ENCODE measurements around the gene IL33. TPM values are rescaled to one million over a fixed set of nuclear protein-coding genes. Genes with fewer than 3 reads are reported as not detected.

The IL33 gene
- total and polyA plus RNA-seq, 2 of the 8 experiments (the other 6 are each of a cell fraction or from before 2014, with no cell fraction given), result not detected

DNA sequence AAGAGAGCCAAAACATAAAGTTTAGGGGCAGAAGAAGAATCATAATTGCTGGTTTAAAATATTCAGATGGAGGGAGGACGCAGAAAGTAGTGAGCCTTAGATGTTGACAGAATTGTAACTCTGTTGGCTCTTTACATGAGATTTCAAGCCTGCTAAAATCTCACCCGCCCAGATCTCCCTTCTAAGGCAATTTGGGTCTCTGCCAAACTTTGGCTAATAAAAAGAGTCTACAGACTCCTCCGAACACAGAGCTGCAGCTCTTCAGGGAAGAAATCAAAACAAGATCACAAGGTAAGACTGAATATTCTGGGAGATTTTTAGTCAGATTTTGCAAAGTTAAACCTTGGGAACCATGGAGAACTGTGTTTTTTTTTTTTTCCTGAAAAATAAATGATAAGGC lies at the start of gene IL33 (continued):
- no peak for TF ChIP-seq GABPA (IDR thresholded peaks at IDR 0.05; ENCODE audit: borderline replicate concordance, insufficient read depth, low read length)
- TF ChIP-seq, protein P1, sequence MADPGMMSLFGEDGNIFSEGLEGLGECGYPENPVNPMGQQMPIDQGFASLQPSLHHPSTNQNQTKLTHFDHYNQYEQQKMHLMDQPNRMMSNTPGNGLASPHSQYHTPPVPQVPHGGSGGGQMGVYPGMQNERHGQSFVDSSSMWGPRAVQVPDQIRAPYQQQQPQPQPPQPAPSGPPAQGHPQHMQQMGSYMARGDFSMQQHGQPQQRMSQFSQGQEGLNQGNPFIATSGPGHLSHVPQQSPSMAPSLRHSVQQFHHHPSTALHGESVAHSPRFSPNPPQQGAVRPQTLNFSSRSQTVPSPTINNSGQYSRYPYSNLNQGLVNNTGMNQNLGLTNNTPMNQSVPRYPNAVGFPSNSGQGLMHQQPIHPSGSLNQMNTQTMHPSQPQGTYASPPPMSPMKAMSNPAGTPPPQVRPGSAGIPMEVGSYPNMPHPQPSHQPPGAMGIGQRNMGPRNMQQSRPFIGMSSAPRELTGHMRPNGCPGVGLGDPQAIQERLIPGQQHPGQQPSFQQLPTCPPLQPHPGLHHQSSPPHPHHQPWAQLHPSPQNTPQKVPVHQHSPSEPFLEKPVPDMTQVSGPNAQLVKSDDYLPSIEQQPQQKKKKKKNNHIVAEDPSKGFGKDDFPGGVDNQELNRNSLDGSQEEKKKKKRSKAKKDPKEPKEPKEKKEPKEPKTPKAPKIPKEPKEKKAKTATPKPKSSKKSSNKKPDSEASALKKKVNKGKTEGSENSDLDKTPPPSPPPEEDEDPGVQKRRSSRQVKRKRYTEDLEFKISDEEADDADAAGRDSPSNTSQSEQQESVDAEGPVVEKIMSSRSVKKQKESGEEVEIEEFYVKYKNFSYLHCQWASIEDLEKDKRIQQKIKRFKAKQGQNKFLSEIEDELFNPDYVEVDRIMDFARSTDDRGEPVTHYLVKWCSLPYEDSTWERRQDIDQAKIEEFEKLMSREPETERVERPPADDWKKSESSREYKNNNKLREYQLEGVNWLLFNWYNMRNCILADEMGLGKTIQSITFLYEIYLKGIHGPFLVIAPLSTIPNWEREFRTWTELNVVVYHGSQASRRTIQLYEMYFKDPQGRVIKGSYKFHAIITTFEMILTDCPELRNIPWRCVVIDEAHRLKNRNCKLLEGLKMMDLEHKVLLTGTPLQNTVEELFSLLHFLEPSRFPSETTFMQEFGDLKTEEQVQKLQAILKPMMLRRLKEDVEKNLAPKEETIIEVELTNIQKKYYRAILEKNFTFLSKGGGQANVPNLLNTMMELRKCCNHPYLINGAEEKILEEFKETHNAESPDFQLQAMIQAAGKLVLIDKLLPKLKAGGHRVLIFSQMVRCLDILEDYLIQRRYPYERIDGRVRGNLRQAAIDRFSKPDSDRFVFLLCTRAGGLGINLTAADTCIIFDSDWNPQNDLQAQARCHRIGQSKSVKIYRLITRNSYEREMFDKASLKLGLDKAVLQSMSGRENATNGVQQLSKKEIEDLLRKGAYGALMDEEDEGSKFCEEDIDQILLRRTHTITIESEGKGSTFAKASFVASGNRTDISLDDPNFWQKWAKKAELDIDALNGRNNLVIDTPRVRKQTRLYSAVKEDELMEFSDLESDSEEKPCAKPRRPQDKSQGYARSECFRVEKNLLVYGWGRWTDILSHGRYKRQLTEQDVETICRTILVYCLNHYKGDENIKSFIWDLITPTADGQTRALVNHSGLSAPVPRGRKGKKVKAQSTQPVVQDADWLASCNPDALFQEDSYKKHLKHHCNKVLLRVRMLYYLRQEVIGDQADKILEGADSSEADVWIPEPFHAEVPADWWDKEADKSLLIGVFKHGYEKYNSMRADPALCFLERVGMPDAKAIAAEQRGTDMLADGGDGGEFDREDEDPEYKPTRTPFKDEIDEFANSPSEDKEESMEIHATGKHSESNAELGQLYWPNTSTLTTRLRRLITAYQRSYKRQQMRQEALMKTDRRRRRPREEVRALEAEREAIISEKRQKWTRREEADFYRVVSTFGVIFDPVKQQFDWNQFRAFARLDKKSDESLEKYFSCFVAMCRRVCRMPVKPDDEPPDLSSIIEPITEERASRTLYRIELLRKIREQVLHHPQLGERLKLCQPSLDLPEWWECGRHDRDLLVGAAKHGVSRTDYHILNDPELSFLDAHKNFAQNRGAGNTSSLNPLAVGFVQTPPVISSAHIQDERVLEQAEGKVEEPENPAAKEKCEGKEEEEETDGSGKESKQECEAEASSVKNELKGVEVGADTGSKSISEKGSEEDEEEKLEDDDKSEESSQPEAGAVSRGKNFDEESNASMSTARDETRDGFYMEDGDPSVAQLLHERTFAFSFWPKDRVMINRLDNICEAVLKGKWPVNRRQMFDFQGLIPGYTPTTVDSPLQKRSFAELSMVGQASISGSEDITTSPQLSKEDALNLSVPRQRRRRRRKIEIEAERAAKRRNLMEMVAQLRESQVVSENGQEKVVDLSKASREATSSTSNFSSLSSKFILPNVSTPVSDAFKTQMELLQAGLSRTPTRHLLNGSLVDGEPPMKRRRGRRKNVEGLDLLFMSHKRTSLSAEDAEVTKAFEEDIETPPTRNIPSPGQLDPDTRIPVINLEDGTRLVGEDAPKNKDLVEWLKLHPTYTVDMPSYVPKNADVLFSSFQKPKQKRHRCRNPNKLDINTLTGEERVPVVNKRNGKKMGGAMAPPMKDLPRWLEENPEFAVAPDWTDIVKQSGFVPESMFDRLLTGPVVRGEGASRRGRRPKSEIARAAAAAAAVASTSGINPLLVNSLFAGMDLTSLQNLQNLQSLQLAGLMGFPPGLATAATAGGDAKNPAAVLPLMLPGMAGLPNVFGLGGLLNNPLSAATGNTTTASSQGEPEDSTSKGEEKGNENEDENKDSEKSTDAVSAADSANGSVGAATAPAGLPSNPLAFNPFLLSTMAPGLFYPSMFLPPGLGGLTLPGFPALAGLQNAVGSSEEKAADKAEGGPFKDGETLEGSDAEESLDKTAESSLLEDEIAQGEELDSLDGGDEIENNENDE (IDR thresholded peaks at IDR 0.05; ENCODE audit: insufficient replicate concordance, low read length), result no peak
